Type B pancreatic cell (in vitro differentiated cells): ENCODE data around the gene TSPAN5. TPM values are rescaled to one million over a fixed set of nuclear protein-coding genes. Genes with fewer than 3 reads are reported as not detected.
A peak's percentile ranks its signal among the peaks of the same experiment; 100 is the strongest.

Source experiments
- DNase-seq: peaks from one replicate; pipeline ENCODE4 v3.0.0; 2021; ENCODE audit warnings: mixed read lengths; ENCODE audit not compliant: unreplicated experiment; ENCODE audit errors: extremely low spot score
- H3K27ac Mint-ChIP-seq: 2 replicates; pipeline ENCODE4 v1.8.0; 2021; ENCODE audit warnings: mild to moderate bottlenecking, mixed read lengths
- H3K27me3 Mint-ChIP-seq: 2 replicates; pipeline ENCODE4 v1.8.0; 2021; ENCODE audit warnings: mixed read lengths
- H3K36me3 Mint-ChIP-seq: 2 replicates; pipeline ENCODE4 v1.8.0; 2021; ENCODE audit warnings: mixed read lengths
- H3K4me1 Mint-ChIP-seq: one replicate; pipeline ENCODE4 v1.8.0; 2021; ENCODE audit warnings: mixed read lengths; ENCODE audit not compliant: unreplicated experiment
- H3K4me3 Mint-ChIP-seq: 2 replicates; pipeline ENCODE4 v1.8.0; 2021; ENCODE audit warnings: mild to moderate bottlenecking, mixed read lengths
- H3K9me3 Mint-ChIP-seq: 2 replicates; pipeline ENCODE4 v1.8.0; 2021; ENCODE audit warnings: mixed read lengths
- total RNA-seq: library from RNA; stranded (reverse); gene quantifications from 2 replicates; pipeline ENCODE4 v1.2.1, GENCODE V29; 2021; ENCODE audit warnings: low replicate concordance
- TF ChIP-seq, protein P1 (sequence below): fragments of 200-600 bp; sonication (generic); conservative IDR thresholded peaks from 2 replicates; pipeline ENCODE4 v1.5.0; 2021; ENCODE audit warnings: antibody characterized with exemption, mild to moderate bottlenecking

TSPAN5 gene
- total RNA-seq, 1 donor from 2014 or later: 26.9 TPM

DNA sequence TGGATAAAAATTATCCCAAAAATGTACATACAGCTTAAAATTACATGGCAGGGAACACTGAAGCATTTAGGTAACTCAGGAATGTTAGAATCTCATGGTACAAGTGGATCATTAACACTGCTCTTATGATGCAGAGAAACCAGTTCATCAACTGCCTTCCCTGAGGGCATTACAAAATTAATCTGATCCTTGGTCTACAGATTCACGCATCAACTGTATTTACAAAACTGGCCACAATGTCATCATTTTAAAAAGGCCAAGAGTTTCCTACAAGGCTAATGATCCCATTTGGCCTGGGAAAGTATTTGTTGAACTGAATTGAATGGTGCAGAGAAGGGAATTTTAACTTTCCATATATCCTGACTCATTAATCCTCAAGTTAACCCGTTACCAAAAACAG is 84.6 kb downstream of the TSPAN5 start:
- Mint-ChIP-seq H3K4me1 (peaks cover 27% of the 10 kb centered on the region), H3K27me3 (no peaks in the 10 kb centered on the region), H3K27ac (peak overlapping the region; percentile 42), H3K36me3 (peaks cover 11% of the 10 kb centered on the region), H3K4me3 (no peak overlapping the region), H3K9me3 (peaks cover 4% of the 10 kb centered on the region)
- TF ChIP-seq, protein P1, sequence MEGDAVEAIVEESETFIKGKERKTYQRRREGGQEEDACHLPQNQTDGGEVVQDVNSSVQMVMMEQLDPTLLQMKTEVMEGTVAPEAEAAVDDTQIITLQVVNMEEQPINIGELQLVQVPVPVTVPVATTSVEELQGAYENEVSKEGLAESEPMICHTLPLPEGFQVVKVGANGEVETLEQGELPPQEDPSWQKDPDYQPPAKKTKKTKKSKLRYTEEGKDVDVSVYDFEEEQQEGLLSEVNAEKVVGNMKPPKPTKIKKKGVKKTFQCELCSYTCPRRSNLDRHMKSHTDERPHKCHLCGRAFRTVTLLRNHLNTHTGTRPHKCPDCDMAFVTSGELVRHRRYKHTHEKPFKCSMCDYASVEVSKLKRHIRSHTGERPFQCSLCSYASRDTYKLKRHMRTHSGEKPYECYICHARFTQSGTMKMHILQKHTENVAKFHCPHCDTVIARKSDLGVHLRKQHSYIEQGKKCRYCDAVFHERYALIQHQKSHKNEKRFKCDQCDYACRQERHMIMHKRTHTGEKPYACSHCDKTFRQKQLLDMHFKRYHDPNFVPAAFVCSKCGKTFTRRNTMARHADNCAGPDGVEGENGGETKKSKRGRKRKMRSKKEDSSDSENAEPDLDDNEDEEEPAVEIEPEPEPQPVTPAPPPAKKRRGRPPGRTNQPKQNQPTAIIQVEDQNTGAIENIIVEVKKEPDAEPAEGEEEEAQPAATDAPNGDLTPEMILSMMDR: no peak
- DNase-seq: no peak

DNA sequence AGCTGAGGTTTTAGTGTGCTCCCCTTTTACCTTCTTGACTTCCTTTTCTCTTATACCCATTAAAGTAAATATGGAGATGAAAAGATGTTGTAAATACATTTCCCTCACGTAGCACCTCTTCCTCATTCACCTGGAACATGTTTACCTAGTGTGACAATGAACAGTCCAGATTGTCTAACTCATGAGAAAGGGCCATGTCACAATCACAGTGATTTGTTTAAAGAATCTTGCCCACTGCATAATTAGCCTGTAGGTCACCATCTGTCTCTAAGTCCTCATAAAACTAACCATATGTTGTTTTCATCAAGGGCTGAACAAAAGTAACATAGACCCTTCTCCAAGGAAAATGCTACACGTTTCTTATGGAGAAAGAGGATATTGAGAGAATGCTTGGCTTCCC is 85.7 kb downstream of the TSPAN5 start:
- Mint-ChIP-seq H3K36me3 (peaks cover 11% of the 10 kb centered on the region), H3K27ac (peak overlapping the region; percentile 67), H3K9me3 (peaks cover 4% of the 10 kb centered on the region), H3K4me1 (peaks cover 34% of the 10 kb centered on the region), H3K4me3 (no peak overlapping the region), H3K27me3 (no peaks in the 10 kb centered on the region)
- DNase-seq: no peak
- TF ChIP-seq, protein P1: no peak

- no peaks in the 10 kb centered on the region for H3K27me3 Mint-ChIP-seq
- TF ChIP-seq, protein P1: no peak
- H3K9me3 Mint-ChIP-seq: peaks cover 4% of the 10 kb centered on the region
- peaks cover 10% of the 10 kb centered on the region for H3K36me3 Mint-ChIP-seq
- H3K27ac Mint-ChIP-seq: no peak overlapping the region
- DNase-seq: no peak
- no peak overlapping the region for H3K4me3 Mint-ChIP-seq
- H3K4me1 Mint-ChIP-seq: peaks cover 48% of the 10 kb centered on the region
These were observed 87.1 kb downstream of the TSPAN5 start for GRCh38 chr4:98571161-98571786.

- H3K36me3 Mint-ChIP-seq: peaks cover 6% of the 10 kb centered on the region
- TF ChIP-seq, protein P1: no peak
- H3K4me1 Mint-ChIP-seq: peaks cover 57% of the 10 kb centered on the region
- H3K27me3 Mint-ChIP-seq: no peaks in the 10 kb centered on the region
- DNase-seq: no peak
- H3K9me3 Mint-ChIP-seq: peaks cover 4% of the 10 kb centered on the region
- H3K27ac Mint-ChIP-seq: no peak overlapping the region
- H3K4me3 Mint-ChIP-seq: no peak overlapping the region
These were observed 88.1 kb downstream of the TSPAN5 start for GRCh38 chr4:98570151-98570797.

- Mint-ChIP-seq H3K27ac (no peak overlapping the region), H3K9me3 (peaks cover 4% of the 10 kb centered on the region), H3K27me3 (no peaks in the 10 kb centered on the region), H3K4me3 (no peak overlapping the region), H3K36me3 (peaks cover 4% of the 10 kb centered on the region), H3K4me1 (peaks cover 57% of the 10 kb centered on the region)
- TF ChIP-seq, protein P1: no peak
- no peak for DNase-seq
These were observed 89.3 kb downstream of the TSPAN5 start for GRCh38 chr4:98568941-98569663.
